Astrocyte of the spinal cord (primary cell): Measurements from ENCODE around the gene OR13J1.

Source experiments
- DNase-seq: peaks from one replicate; pipeline ENCODE4 v3.0.0; 2011; ENCODE audit warnings: low read depth, low spot score
- H3K4me3 ChIP-seq: 2 replicates; pipeline ENCODE4 v1.5.1; 2011; ENCODE audit warnings: low read depth, mild to moderate bottlenecking, low read length, moderate library complexity
- in situ Hi-C: cut with HindIII; loops from 2 replicates; pipeline ENCODE4 v1.10.0; 2017; ENCODE audit warnings: low sequenced_read_pairs
- TF ChIP-seq, protein P1 (sequence below): IDR thresholded peaks from 2 replicates; pipeline ENCODE4 v1.5.1; 2012; ENCODE audit warnings: low read depth, mild to moderate bottlenecking, low read length, inconsistent platforms

The OR13J1 gene

DNA sequence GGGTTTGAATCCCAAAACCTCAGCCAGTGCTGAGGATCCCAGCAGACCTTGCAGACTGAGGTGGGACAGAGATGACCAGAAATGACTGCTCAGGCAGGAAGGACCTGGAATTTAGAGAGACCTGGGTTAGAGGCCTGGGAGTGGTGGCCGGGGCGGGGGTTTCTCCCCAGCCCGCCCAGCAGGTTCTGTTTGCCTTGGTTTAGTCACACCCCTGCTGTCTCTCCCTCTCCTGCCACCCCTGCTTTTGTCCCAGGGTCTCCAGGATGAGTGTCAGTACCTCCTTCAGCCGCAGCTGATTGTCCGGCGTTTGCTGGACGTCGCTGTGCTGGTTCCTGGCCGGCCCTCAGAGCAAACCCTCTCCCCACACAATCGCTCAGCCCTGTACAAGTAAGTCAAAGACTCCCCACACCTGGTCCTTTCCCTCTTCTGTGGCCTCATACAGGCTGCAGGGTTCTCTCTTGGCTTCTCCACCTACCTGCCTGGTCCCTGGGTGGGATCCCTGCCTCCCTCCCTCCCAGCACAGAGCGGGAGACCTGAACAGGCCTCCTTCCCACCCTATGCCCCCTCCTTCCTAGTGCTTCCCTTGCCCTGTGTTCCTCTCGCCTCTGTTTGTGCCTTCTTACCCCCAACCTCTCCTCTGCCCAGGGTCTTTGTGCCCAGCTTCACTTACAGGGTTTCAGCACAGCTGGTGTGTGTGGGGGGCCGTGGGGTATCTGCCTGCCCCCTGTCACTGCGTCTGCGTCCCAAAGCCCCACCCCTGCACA, 29.1 kb downstream of the OR13J1 start:
- TF ChIP-seq, protein P1, sequence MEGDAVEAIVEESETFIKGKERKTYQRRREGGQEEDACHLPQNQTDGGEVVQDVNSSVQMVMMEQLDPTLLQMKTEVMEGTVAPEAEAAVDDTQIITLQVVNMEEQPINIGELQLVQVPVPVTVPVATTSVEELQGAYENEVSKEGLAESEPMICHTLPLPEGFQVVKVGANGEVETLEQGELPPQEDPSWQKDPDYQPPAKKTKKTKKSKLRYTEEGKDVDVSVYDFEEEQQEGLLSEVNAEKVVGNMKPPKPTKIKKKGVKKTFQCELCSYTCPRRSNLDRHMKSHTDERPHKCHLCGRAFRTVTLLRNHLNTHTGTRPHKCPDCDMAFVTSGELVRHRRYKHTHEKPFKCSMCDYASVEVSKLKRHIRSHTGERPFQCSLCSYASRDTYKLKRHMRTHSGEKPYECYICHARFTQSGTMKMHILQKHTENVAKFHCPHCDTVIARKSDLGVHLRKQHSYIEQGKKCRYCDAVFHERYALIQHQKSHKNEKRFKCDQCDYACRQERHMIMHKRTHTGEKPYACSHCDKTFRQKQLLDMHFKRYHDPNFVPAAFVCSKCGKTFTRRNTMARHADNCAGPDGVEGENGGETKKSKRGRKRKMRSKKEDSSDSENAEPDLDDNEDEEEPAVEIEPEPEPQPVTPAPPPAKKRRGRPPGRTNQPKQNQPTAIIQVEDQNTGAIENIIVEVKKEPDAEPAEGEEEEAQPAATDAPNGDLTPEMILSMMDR, result no peak
- no peak for DNase-seq
- in situ Hi-C loops, result no loop called here
- H3K4me3 ChIP-seq, result no peak overlapping the region

GRCh38 chr9:35839926-35840325, 30.3 kb downstream of the OR13J1 start:
- TF ChIP-seq, protein P1, result no peak
- DNase-seq, result no peak
- in situ Hi-C loops, result no loop called here
- no peak overlapping the region for H3K4me3 ChIP-seq

DNA sequence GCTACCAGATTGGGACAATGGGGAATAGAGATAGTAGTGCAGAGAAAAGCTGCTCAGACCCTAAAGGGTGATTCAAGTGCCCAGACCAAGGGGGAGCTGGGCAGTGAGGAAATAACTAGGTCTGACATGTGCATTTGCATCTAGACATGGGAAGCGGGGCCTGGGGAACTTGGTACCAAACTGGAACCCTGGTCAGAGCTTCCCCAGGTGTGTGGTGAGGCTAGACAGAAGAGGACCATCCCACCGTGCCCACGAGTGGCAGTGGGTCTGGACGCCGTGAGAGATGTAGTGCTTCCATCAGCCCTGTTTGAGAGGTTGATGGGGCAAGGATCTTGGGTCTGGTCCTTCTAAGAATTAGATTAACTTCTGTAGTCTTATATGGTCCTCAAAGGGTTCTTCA, 33.6 kb downstream of the OR13J1 start:
- TF ChIP-seq, protein P1, result no peak
- no peak overlapping the region for H3K4me3 ChIP-seq
- DNase-seq, result no peak
- in situ Hi-C loops, result no loop called here

DNA sequence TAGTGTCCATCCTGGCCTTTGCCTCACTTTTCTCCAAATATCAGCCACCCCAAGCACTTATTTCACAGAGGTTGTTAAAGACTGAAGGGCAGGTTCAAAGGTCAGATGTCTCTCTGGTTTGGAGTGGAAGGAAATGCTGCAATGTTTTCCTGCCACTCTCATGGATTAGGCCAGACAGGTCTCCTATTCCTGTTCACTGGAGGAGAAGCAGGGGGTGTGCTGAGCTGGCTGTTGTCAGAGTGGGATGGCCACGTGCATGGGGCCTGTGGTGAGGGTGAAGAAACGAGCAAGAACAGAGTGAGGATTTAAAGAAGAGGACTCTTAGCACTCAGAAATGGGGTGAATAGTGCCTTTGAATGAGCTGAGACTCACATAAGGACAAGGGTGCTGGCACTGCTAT, 34.4 kb downstream of the OR13J1 start:
- in situ Hi-C loops, result no loop called here
- TF ChIP-seq, protein P1, result no peak
- H3K4me3 ChIP-seq, result no peak overlapping the region
- no peak for DNase-seq

GRCh38 chr9:35835216-35835632, 35.0 kb downstream of the OR13J1 start:
- TF ChIP-seq, protein P1, result peak; percentile 43
- no peak overlapping the region for H3K4me3 ChIP-seq
- in situ Hi-C loops, result no loop called here
- no peak for DNase-seq

- TF ChIP-seq, protein P1, result no peak
- DNase-seq, result no peak
- H3K4me3 ChIP-seq, result no peak overlapping the region
- in situ Hi-C loops, result no loop called here
These were observed 35.7 kb downstream of the OR13J1 start for GRCh38 chr9:35834260-35835215.
